Measurements from ENCODE around the gene AGR2. TPM values are rescaled to one million over a fixed set of nuclear protein-coding genes. Genes with fewer than 3 reads are reported as not detected.

The AGR2 gene
- total RNA-seq, 1 donor from 2014 or later, result not detected

GRCh38 chr7:16758036-16758435 is 46.8 kb downstream of the AGR2 start:
- DNase-seq, result no peak
- H3K9me3 ChIP-seq (replicated peaks), result no peaks in the 10 kb centered on the region
- no peaks in the 10 kb centered on the region for H3K27me3 ChIP-seq (ENCODE audit: low read depth)
- TF ChIP-seq, protein P1, sequence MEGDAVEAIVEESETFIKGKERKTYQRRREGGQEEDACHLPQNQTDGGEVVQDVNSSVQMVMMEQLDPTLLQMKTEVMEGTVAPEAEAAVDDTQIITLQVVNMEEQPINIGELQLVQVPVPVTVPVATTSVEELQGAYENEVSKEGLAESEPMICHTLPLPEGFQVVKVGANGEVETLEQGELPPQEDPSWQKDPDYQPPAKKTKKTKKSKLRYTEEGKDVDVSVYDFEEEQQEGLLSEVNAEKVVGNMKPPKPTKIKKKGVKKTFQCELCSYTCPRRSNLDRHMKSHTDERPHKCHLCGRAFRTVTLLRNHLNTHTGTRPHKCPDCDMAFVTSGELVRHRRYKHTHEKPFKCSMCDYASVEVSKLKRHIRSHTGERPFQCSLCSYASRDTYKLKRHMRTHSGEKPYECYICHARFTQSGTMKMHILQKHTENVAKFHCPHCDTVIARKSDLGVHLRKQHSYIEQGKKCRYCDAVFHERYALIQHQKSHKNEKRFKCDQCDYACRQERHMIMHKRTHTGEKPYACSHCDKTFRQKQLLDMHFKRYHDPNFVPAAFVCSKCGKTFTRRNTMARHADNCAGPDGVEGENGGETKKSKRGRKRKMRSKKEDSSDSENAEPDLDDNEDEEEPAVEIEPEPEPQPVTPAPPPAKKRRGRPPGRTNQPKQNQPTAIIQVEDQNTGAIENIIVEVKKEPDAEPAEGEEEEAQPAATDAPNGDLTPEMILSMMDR (IDR thresholded peaks at IDR 0.05; ENCODE audit: borderline replicate concordance), result no peak
- H3K4me3 ChIP-seq, result no peak overlapping the region
- H3K36me3 ChIP-seq, result no peaks in the 10 kb centered on the region
- intact Hi-C loops (cut with micrococcal nuclease), result no loop called here
- no peak overlapping the region for H3K27ac ChIP-seq (replicated peaks)
- H3K4me1 ChIP-seq, result peaks cover 32% of the 10 kb centered on the region

- TF ChIP-seq, protein P1 (IDR thresholded peaks at IDR 0.05; ENCODE audit: borderline replicate concordance), result no peak
- Histone ChIP-seq H3K4me3 (peak overlapping the region; percentile 89), H3K36me3 (no peaks in the 10 kb centered on the region), H3K4me1 (peaks cover 33% of the 10 kb centered on the region), H3K27ac (replicated peaks) (peak overlapping the region; percentile 81), H3K9me3 (replicated peaks) (no peaks in the 10 kb centered on the region), H3K27me3 (ENCODE audit: low read depth) (no peaks in the 10 kb centered on the region)
- intact Hi-C loops (cut with micrococcal nuclease), result no loop called here
- DNase-seq, result no peak
Measured at GRCh38 chr7:16755397-16755796, 49.4 kb downstream of the AGR2 start.

- H3K4me3 ChIP-seq, result peak overlapping the region; percentile 89
Measured at GRCh38 chr7:16754856-16755317, 49.9 kb downstream of the AGR2 start.

DNA sequence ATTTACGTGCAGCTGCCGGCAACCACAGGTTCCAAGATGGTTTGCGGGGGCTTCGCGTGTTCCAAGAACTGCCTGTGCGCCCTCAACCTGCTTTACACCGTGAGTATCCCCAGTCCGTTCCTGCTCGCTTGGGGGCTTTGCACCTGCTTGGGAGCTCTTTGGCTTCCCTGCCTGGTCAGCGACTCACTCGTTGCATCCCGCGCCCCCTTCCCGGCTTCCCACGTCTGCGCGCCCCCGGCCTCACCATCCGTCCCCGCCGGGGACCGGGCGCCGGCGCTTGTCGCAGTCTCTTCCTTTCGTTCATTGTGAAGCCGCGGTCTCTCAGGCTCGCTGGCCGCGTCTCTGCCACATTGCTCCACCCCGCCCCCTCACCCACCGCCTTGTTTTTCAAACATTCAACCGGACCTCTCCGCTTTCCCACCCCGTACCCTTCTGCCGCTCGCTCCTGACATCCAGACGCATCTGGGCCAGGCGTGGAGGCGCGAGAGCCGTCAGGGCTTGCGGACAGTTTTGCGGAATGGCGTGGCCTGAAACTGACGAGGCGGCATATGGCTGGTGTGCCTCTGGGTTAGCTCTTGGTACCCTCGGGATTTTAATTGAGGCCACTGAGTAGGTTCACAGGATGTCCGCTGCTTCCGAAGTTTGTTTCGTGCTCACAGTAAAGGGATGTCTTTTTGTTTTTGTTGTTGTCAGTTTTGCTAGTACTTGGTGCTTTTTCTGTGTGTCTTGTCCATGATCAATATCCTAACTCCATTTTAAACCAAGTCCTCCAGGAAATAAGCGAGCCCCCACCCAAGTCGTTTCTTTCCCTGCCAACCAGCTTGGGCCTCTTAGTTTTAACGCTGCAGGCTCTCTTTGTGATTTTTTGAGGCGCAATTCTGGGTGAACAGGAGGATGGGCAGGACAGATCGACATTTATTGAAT is 50.6 kb downstream of the AGR2 start:
- DNase-seq, result peak; percentile 33
- no peaks in the 10 kb centered on the region for H3K27me3 ChIP-seq (ENCODE audit: low read depth)
- H3K4me1 ChIP-seq, result peaks cover 33% of the 10 kb centered on the region
- H3K4me3 ChIP-seq, result peak overlapping the region; percentile 89
- H3K36me3 ChIP-seq, result no peaks in the 10 kb centered on the region
- no peaks in the 10 kb centered on the region for H3K9me3 ChIP-seq (replicated peaks)
- H3K27ac ChIP-seq (replicated peaks), result peak overlapping the region; percentile 81
- intact Hi-C loops (cut with micrococcal nuclease), result no loop called here
- TF ChIP-seq, protein P1 (IDR thresholded peaks at IDR 0.05; ENCODE audit: borderline replicate concordance), result no peak

More at GRCh38 chr7:16754856-16755317, 49.9 kb downstream of the AGR2 start:
- intact Hi-C loops (cut with micrococcal nuclease), result no loop called here
- no peaks in the 10 kb centered on the region for H3K9me3 ChIP-seq (replicated peaks)
- H3K4me1 ChIP-seq, result peaks cover 33% of the 10 kb centered on the region
- H3K27me3 ChIP-seq (ENCODE audit: low read depth), result no peaks in the 10 kb centered on the region
- no peak for DNase-seq
- H3K27ac ChIP-seq (replicated peaks), result peak overlapping the region; percentile 81
- TF ChIP-seq, protein P1 (IDR thresholded peaks at IDR 0.05; ENCODE audit: borderline replicate concordance), result no peak
- no peaks in the 10 kb centered on the region for H3K36me3 ChIP-seq

DNA sequence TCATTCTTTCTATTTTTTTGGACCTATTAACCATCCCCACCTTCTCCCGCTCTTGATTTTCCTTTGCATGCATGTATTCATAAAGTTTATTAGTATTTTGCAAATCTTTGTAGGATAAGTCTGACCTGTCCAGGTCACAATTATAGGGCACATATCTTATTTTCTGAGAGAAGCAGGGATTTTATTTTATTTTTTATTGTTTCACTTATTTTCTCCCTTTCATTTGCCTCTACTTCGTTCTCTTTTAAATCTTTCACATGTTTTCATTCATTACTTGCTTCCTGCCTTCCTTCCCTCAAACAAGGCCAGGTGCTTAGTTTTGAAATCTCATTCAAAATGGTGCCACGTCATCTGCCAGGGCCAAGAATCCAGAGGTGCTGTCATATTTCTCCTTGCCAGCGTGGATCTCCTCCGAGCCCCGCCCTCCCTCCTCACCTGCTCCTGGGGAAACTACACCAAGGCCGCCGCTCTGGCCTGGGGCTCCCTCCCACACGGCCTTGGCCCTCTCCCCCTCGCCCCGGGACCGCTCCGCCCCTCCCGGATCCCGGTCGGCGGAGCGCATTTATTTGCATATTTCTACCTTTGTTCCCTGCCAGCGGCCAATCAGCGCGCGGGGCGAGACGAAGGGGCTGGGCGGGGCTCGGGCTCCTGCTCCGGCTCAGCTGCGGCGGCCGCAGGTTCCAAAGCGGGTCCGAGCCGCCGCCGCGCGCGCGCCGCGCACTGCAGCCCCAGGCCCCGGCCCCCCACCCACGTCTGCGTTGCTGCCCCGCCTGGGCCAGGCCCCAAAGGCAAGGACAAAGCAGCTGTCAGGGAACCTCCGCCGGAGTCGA is 51.5 kb downstream of the AGR2 start, which contains the start of gene TSPAN13:
Gene TSPAN13, plus strand, starts transcription at position 654 of the 830 bp plus-strand sequence. CDS start 213 bp downstream, outside the sequence.
- H3K9me3 ChIP-seq (replicated peaks), result no peaks in the 10 kb centered on the region
- intact Hi-C loops (cut with micrococcal nuclease), result no loop called here
- TF ChIP-seq, protein P1 (IDR thresholded peaks at IDR 0.05; ENCODE audit: borderline replicate concordance), result no peak
- no peaks in the 10 kb centered on the region for H3K27me3 ChIP-seq (ENCODE audit: low read depth)
- peak; percentile 81 for DNase-seq
- H3K27ac ChIP-seq (replicated peaks), result peak within 1 kb of the TSS; percentile 81
- peak within 1 kb of the TSS; percentile 89 for H3K4me3 ChIP-seq
- H3K4me1 ChIP-seq, result peaks cover 33% of the 10 kb centered on the region
- no peaks in the 10 kb centered on the region for H3K36me3 ChIP-seq

Data from left ventricle myocardium inferior (tissue), 1 donor.